ENCODE measurements around the gene TEAD4. TPM values are rescaled to one million over a fixed set of nuclear protein-coding genes. Genes with fewer than 3 reads are reported as not detected.

The TEAD4 gene
- total RNA-seq, 2 donors from 2014 or later = 35.7 to 82.5 TPM

- no peak for DNase-seq
- Mint-ChIP-seq H3K9me3 (no peaks in the 10 kb centered on the region), H3K27ac (peak overlapping the region; percentile 0), H3K36me3 (ENCODE audit: low read depth) (peaks cover 40% of the 10 kb centered on the region), H3K27me3 (ENCODE audit: insufficient read depth) (no peaks in the 10 kb centered on the region), H3K4me1 (peaks cover 30% of the 10 kb centered on the region), H3K4me3 (no peak overlapping the region)
- H3K27me3 ChIP-seq (ENCODE audit: control insufficient read depth, insufficient read depth, low read length, poor library complexity, severe bottlenecking) = no peaks in the 10 kb centered on the region
- no peaks in the 10 kb centered on the region for H3K4me1 ChIP-seq (ENCODE audit: control insufficient read depth, insufficient read depth, low read length)
- H3K9ac ChIP-seq (ENCODE audit: extremely low read depth, low read length, poor library complexity, severe bottlenecking) = no peak overlapping the region
- H3K9me3 ChIP-seq (ENCODE audit: control insufficient read depth, low read length) = no peaks in the 10 kb centered on the region
- no peak overlapping the region for H3K4me3 ChIP-seq (ENCODE audit: low read length)
- peaks cover 13% of the 10 kb centered on the region for H3K36me3 ChIP-seq (ENCODE audit: control insufficient read depth, insufficient read depth, low read length)
- WGBS, 2 experiments (ENCODE audit: insufficient coverage in 1 of 2, insufficient read length in 1 of 2) = 85% methylated on average over 5 of the region's 6 CpGs; no CpG with 5 or more reads in 1 of the 2 experiments
- TF ChIP-seq CTCF (conservative IDR thresholded peaks at IDR 0.05) = no peak
- no peak overlapping the region for H3K27ac ChIP-seq (ENCODE audit: low read depth, low read length)
These were observed 17.4 kb downstream of the TEAD4 start for GRCh38 chr12:2976581-2976996.

GRCh38 chr12:2977776-2978175 lies 18.6 kb downstream of the TEAD4 start:
- no peak for TF ChIP-seq CTCF (conservative IDR thresholded peaks at IDR 0.05)
- Histone ChIP-seq H3K27me3 (ENCODE audit: control insufficient read depth, insufficient read depth, low read length, poor library complexity, severe bottlenecking) (no peaks in the 10 kb centered on the region), H3K9me3 (ENCODE audit: control insufficient read depth, low read length) (no peaks in the 10 kb centered on the region), H3K4me3 (ENCODE audit: low read length) (no peak overlapping the region), H3K36me3 (ENCODE audit: control insufficient read depth, insufficient read depth, low read length) (peaks cover 13% of the 10 kb centered on the region), H3K9ac (ENCODE audit: extremely low read depth, low read length, poor library complexity, severe bottlenecking) (no peak overlapping the region), H3K4me1 (ENCODE audit: control insufficient read depth, insufficient read depth, low read length) (no peaks in the 10 kb centered on the region), H3K27ac (ENCODE audit: low read depth, low read length) (no peak overlapping the region)
- Mint-ChIP-seq H3K27ac (peak overlapping the region; percentile 71), H3K4me3 (no peak overlapping the region), H3K36me3 (ENCODE audit: low read depth) (peaks cover 35% of the 10 kb centered on the region), H3K27me3 (ENCODE audit: insufficient read depth) (no peaks in the 10 kb centered on the region), H3K9me3 (no peaks in the 10 kb centered on the region), H3K4me1 (peaks cover 33% of the 10 kb centered on the region)
- DNase-seq = no peak
- WGBS, 2 experiments (ENCODE audit: insufficient coverage in 1 of 2, insufficient read length in 1 of 2) = 80 to 90% methylated on average over 2 to 5 of the region's 5 CpGs

GRCh38 chr12:2979806-2980205 lies 20.6 kb downstream of the TEAD4 start:
- no peak for TF ChIP-seq CTCF (conservative IDR thresholded peaks at IDR 0.05)
- H3K27ac ChIP-seq (ENCODE audit: low read depth, low read length) = no peak overlapping the region
- peaks cover 29% of the 10 kb centered on the region for H3K36me3 ChIP-seq (ENCODE audit: control insufficient read depth, insufficient read depth, low read length)
- Mint-ChIP-seq H3K36me3 (ENCODE audit: low read depth) (peaks cover 36% of the 10 kb centered on the region), H3K27me3 (ENCODE audit: insufficient read depth) (no peaks in the 10 kb centered on the region), H3K9me3 (no peaks in the 10 kb centered on the region), H3K27ac (peak overlapping the region; percentile 7), H3K4me3 (no peak overlapping the region), H3K4me1 (peaks cover 28% of the 10 kb centered on the region)
- H3K9ac ChIP-seq (ENCODE audit: extremely low read depth, low read length, poor library complexity, severe bottlenecking) = no peak overlapping the region
- H3K27me3 ChIP-seq (ENCODE audit: control insufficient read depth, insufficient read depth, low read length, poor library complexity, severe bottlenecking) = no peaks in the 10 kb centered on the region
- H3K9me3 ChIP-seq (ENCODE audit: control insufficient read depth, low read length) = no peaks in the 10 kb centered on the region
- no peak for DNase-seq
- 87 to 94% methylated on average over 4 of the region's 4 CpGs for WGBS, 2 experiments (ENCODE audit: insufficient coverage in 1 of 2, insufficient read length in 1 of 2)
- no peak overlapping the region for H3K4me3 ChIP-seq (ENCODE audit: low read length)
- H3K4me1 ChIP-seq (ENCODE audit: control insufficient read depth, insufficient read depth, low read length) = no peaks in the 10 kb centered on the region
